ENCODE results near the gene MELK. TPM values are rescaled to one million over a fixed set of nuclear protein-coding genes. Genes with fewer than 3 reads are reported as not detected.

Gene MELK
- total RNA-seq, 2 experiments from 2014 or later = 47.9 to 58.7 TPM

DNA sequence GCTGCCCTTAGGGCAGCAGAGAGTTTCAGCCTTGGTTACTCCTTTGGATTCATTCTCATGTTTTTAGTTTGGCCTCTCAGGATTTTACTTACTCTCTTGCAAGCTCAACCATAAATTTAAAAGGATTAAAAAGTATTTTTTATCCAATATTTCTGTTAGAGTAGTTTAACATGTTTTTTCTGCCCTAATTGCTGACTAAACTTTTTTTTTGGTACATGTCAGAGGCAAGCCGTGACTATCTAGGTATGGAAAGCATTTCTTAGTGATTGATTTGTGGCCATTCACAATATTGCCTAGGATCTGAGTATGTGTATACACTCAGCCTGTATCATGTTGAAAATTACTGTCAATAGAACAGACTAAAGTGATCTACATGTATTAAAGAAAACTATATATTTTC, 92.1 kb downstream of the MELK start:
- BruUV-seq (replicated peaks) = no TSS peak
- Histone ChIP-seq H3K36me3 (ENCODE audit: insufficient read depth, low read length) (peaks cover 77% of the 10 kb centered on the region), H3K27ac (ENCODE audit: low read depth, low read length, poor library complexity, severe bottlenecking) (no peak overlapping the region), H2AFZ (ENCODE audit: low read length) (no peak overlapping the region), H3K4me2 (ENCODE audit: low read length) (no peak overlapping the region), H3K4me3 (ENCODE audit: low read depth, low read length, poor library complexity, severe bottlenecking) (no peak overlapping the region), H4K20me1 (ENCODE audit: insufficient read depth, low read length) (no peaks in the 10 kb centered on the region), H3K4me1 (ENCODE audit: insufficient read depth, low read length, poor library complexity, severe bottlenecking) (peaks cover 15% of the 10 kb centered on the region), H3K79me2 (ENCODE audit: insufficient read depth, low read depth, low read length) (no peaks in the 10 kb centered on the region), H3K9me3 (ENCODE audit: low read length) (no peaks in the 10 kb centered on the region), H3K9me2 (ENCODE audit: insufficient read depth, low read length) (no peaks in the 10 kb centered on the region)
- DNase-seq (ENCODE audit: low spot score) = no peak
- POLR2A ChIA-PET = interaction anchor here (0.6 to 0.7 kb wide), 2 partner anchors 32 to 218 kb away, joined by 3 to 4 read pairs; no protein-coding TSS in a partner anchor
- TF ChIP-seq EZH2phosphoT487 (IDR thresholded peaks at IDR 0.05; ENCODE audit: borderline replicate concordance, low read depth, low read length) = no peak
- TF ChIP-seq, protein P1, sequence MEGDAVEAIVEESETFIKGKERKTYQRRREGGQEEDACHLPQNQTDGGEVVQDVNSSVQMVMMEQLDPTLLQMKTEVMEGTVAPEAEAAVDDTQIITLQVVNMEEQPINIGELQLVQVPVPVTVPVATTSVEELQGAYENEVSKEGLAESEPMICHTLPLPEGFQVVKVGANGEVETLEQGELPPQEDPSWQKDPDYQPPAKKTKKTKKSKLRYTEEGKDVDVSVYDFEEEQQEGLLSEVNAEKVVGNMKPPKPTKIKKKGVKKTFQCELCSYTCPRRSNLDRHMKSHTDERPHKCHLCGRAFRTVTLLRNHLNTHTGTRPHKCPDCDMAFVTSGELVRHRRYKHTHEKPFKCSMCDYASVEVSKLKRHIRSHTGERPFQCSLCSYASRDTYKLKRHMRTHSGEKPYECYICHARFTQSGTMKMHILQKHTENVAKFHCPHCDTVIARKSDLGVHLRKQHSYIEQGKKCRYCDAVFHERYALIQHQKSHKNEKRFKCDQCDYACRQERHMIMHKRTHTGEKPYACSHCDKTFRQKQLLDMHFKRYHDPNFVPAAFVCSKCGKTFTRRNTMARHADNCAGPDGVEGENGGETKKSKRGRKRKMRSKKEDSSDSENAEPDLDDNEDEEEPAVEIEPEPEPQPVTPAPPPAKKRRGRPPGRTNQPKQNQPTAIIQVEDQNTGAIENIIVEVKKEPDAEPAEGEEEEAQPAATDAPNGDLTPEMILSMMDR (conservative IDR thresholded peaks at IDR 0.05; ENCODE audit: low read length) = no peak
- CTCF ChIA-PET (ENCODE audit: unreplicated experiment) = no interaction called here
- intact Hi-C loops (cut with micrococcal nuclease; ENCODE audit: unreplicated experiment) = no loop called here

DNA sequence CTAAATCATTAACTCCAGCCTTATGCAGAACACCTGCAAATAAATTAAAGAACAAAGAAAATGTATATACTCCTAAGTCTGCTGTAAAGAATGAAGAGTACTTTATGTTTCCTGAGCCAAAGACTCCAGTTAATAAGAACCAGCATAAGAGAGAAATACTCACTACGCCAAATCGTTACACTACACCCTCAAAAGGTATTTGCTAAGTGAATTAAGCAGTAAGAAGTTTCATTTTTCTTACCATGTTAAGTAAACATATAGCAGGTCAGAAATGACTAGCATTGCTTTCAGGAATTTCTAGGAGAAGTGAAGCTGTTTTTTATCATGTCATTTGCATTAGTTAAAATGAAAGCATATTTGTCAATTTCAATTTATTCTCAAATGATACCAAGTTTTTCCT, 92.7 kb downstream of the MELK start:
- intact Hi-C loops (cut with micrococcal nuclease; ENCODE audit: unreplicated experiment) = no loop called here
- no peak overlapping the region for H3K4me2 ChIP-seq (ENCODE audit: low read length)
- BruUV-seq (replicated peaks) = no TSS peak
- H3K9me3 ChIP-seq (ENCODE audit: low read length) = no peaks in the 10 kb centered on the region
- DNase-seq (ENCODE audit: low spot score) = no peak
- CTCF ChIA-PET (ENCODE audit: unreplicated experiment) = no interaction called here
- no peak overlapping the region for H2AFZ ChIP-seq (ENCODE audit: low read length)
- TF ChIP-seq EZH2phosphoT487 (IDR thresholded peaks at IDR 0.05; ENCODE audit: borderline replicate concordance, low read depth, low read length) = no peak
- TF ChIP-seq, protein P1 (conservative IDR thresholded peaks at IDR 0.05; ENCODE audit: low read length) = no peak
- no peaks in the 10 kb centered on the region for H3K79me2 ChIP-seq (ENCODE audit: insufficient read depth, low read depth, low read length)
- no peaks in the 10 kb centered on the region for H3K9me2 ChIP-seq (ENCODE audit: insufficient read depth, low read length)
- no peak overlapping the region for H3K4me3 ChIP-seq (ENCODE audit: low read depth, low read length, poor library complexity, severe bottlenecking)
- H3K27ac ChIP-seq (ENCODE audit: low read depth, low read length, poor library complexity, severe bottlenecking) = peak overlapping the region; percentile 44
- peaks cover 73% of the 10 kb centered on the region for H3K36me3 ChIP-seq (ENCODE audit: insufficient read depth, low read length)
- POLR2A ChIA-PET = interaction anchor here (0.9 kb wide), 1 partner anchor 63 kb away, joined by 5 read pairs; no protein-coding TSS in a partner anchor
- H3K4me1 ChIP-seq (ENCODE audit: insufficient read depth, low read length, poor library complexity, severe bottlenecking) = peaks cover 15% of the 10 kb centered on the region
- no peaks in the 10 kb centered on the region for H4K20me1 ChIP-seq (ENCODE audit: insufficient read depth, low read length)

DNA sequence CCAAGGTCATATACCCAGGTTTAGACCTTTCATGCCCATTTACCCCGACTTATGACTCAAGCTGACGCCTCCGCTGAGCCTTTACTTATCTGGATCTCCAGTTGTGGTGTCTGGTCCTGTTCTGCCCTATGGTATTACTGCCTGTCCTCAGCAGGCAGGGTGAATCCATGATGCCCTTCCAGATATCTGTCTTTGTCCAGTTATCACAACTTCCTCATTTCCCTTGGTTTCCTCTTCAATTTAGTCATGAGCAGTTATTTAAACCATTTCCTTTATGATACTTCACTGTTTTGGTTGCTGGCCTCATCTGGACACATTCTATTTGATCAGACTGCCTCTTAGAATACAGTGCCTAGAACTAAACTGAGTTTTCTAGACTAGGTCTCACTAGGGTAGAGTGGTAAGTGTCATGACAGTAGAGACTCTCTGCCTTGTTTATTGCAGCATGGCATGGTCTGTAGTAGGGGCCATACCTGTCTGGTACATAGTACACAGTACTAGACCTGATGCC, 93.3 kb downstream of the MELK start:
- intact Hi-C loops (cut with micrococcal nuclease; ENCODE audit: unreplicated experiment) = no loop called here
- Histone ChIP-seq H3K79me2 (ENCODE audit: insufficient read depth, low read depth, low read length) (no peaks in the 10 kb centered on the region), H3K36me3 (ENCODE audit: insufficient read depth, low read length) (peaks cover 76% of the 10 kb centered on the region), H3K9me3 (ENCODE audit: low read length) (no peaks in the 10 kb centered on the region), H4K20me1 (ENCODE audit: insufficient read depth, low read length) (no peaks in the 10 kb centered on the region), H2AFZ (ENCODE audit: low read length) (no peak overlapping the region), H3K4me3 (ENCODE audit: low read depth, low read length, poor library complexity, severe bottlenecking) (no peak overlapping the region), H3K4me2 (ENCODE audit: low read length) (peak overlapping the region; percentile 22; the same call in 1 of the 2 replicates), H3K4me1 (ENCODE audit: insufficient read depth, low read length, poor library complexity, severe bottlenecking) (peaks cover 15% of the 10 kb centered on the region), H3K9me2 (ENCODE audit: insufficient read depth, low read length) (no peaks in the 10 kb centered on the region), H3K27ac (ENCODE audit: low read depth, low read length, poor library complexity, severe bottlenecking) (peak overlapping the region; percentile 44)
- no TSS peak for BruUV-seq (replicated peaks)
- POLR2A ChIA-PET = interaction anchor here (0.9 kb wide), 2 partner anchors 11 to 63 kb away, joined by 4 to 5 read pairs; no protein-coding TSS in a partner anchor
- TF ChIP-seq, protein P1 (conservative IDR thresholded peaks at IDR 0.05; ENCODE audit: low read length) = no peak
- no peak for TF ChIP-seq EZH2phosphoT487 (IDR thresholded peaks at IDR 0.05; ENCODE audit: borderline replicate concordance, low read depth, low read length)
- CTCF ChIA-PET (ENCODE audit: unreplicated experiment) = no interaction called here
- peak; percentile 27 for DNase-seq (ENCODE audit: low spot score)

All from OCI-LY7 (cell line).